Testis (tissue), 3 donors: Measurements from ENCODE around the gene GOLGA6C. TPM values are rescaled to one million over a fixed set of nuclear protein-coding genes. Genes with fewer than 3 reads are reported as not detected.
"Not testable (repeated sequence)": the region's sequence is repeated elsewhere in the genome, so short reads cannot be mapped to it uniquely, and the experiment has no call there.

Experiments used
- DNase-seq: peaks from one replicate; pipeline ENCODE4 v3.0.0-alpha.2; 2019
- H3K27ac ChIP-seq, 2 donors: fragments of 200-600 bp; sonication (generic); one replicate each; pipeline ENCODE4 v1.5.1; 2019
- H3K27me3 ChIP-seq: fragments of 200-600 bp; sonication (generic); one replicate; pipeline ENCODE4 v1.5.1; 2019
- H3K36me3 ChIP-seq: fragments of 200-600 bp; sonication (generic); one replicate; pipeline ENCODE4 v1.5.1; 2017; ENCODE audit warnings: low read depth; ENCODE audit errors: missing control alignments
- H3K4me1 ChIP-seq: fragments of 200-600 bp; sonication (generic); one replicate; pipeline ENCODE4 v1.5.1; 2019
- H3K4me3 ChIP-seq, 2 donors: fragments of 200-600 bp; sonication (generic); one replicate each; pipeline ENCODE4 v1.5.1; 2017 to 2019
- H3K9me3 ChIP-seq: fragments of 200-600 bp; sonication (generic); one replicate; pipeline ENCODE4 v1.5.1; 2017
- CTCF ChIP-seq, 3 experiments: fragments of 450-650 bp in 2 of 3; fragments of 200-600 bp in 1 of 3; sonication (generic) in 1 of 3; IDR thresholded peaks; one replicate each; pipeline ENCODE4 v1.5.1; 2016 to 2019; ENCODE audit warnings: antibody characterized with exemption in 3 of 3, mild to moderate bottlenecking in 2 of 3, moderate library complexity in 1 of 3
- POLR2A ChIP-seq: fragments of 450-650 bp; IDR thresholded peaks from one replicate; pipeline ENCODE4 v1.6.1; 2017; ENCODE audit warnings: antibody characterized with exemption, mild to moderate bottlenecking, moderate library complexity
- WGBS, 2 donors: methylation state at CpG; one replicate each; pipeline ENCODE4 v1.1.5; 2018; 5-methylcytosine and 5-hydroxymethylcytosine counted together
- intact Hi-C: fragments of 100-400 bp; cut with DNase I; formaldehyde crosslinking; loops from one replicate; pipeline ENCODE4 v1.15.1; 2023; ENCODE audit warnings: low total_unique reads
- polyA plus RNA-seq: library from polyadenylated mRNA; stranded (reverse); fragments of 350-450 nt; fragmentation: Illumina TruSeq; extraction: RNeasy Lipid Tissue Mini Kit (QIAGEN cat#74804); gene quantifications from one replicate; pipeline ENCODE4 v1.2.3, GENCODE V29; 2014; ENCODE audit warnings: low read depth, low replicate concordance; ENCODE audit not compliant: insufficient read depth
- total RNA-seq, 2 donors: library from RNA; depleted of rRNA; stranded (reverse); fragments of >200 nt; gene quantifications; one replicate each; pipeline ENCODE4 v1.2.3, GENCODE V29; 2016

The GOLGA6C gene
- total and polyA plus RNA-seq, 3 donors from 2014 or later: 9.1 to 16.1 (median 15.1) TPM

DNA sequence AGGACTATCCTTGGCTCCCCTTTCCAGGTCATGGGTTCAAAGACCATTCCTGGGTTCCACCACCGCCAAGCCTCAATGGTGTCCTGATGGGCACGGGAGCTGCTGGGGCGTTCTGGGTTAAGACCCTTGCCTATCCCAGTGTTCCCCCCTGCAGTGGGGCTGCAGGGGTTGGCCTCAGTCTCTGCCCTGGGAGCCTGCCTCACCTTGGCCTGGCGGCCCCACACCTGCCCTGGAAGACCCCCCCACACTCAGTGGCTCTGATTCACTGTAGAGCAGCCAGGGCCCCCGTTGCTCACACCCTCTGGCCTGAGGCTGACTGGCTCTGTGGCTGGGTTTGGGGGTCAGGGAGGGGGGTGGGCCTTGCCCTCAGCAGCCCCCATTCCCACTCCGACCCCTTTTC, 34.4 kb upstream of the GOLGA6C start:
- H3K27me3 ChIP-seq: no peaks in the 10 kb centered on the region
- TF ChIP-seq POLR2A (no peak), CTCF (IDR thresholded peaks at IDR 0.05) (no peak)
- no peaks in the 10 kb centered on the region for H3K36me3 ChIP-seq
- intact Hi-C loops: no loop called here
- no peak for DNase-seq
- H3K4me3 ChIP-seq: no peak overlapping the region
- H3K4me1 ChIP-seq: no peaks in the 10 kb centered on the region
- H3K9me3 ChIP-seq: no peaks in the 10 kb centered on the region
- 79 to 90% methylated on average over 6 of the region's 6 CpGs for whole genome bisulfite sequencing, 2 donors
- H3K27ac ChIP-seq: no peak overlapping the region

GRCh38 chr15:75224281-75224680, 33.9 kb upstream of the GOLGA6C start:
- no peak for DNase-seq
- WGBS, 2 donors: 87 to 89% methylated on average over 8 to 12 of the region's 12 CpGs
- TF ChIP-seq POLR2A (no peak), CTCF (IDR thresholded peaks at IDR 0.05) (no peak)
- no peaks in the 10 kb centered on the region for H3K27me3 ChIP-seq
- H3K4me3 ChIP-seq: no peak overlapping the region
- no peaks in the 10 kb centered on the region for H3K9me3 ChIP-seq
- H3K27ac ChIP-seq: no peak overlapping the region
- intact Hi-C loops: no loop called here
- H3K36me3 ChIP-seq: no peaks in the 10 kb centered on the region
- H3K4me1 ChIP-seq: no peaks in the 10 kb centered on the region

DNA sequence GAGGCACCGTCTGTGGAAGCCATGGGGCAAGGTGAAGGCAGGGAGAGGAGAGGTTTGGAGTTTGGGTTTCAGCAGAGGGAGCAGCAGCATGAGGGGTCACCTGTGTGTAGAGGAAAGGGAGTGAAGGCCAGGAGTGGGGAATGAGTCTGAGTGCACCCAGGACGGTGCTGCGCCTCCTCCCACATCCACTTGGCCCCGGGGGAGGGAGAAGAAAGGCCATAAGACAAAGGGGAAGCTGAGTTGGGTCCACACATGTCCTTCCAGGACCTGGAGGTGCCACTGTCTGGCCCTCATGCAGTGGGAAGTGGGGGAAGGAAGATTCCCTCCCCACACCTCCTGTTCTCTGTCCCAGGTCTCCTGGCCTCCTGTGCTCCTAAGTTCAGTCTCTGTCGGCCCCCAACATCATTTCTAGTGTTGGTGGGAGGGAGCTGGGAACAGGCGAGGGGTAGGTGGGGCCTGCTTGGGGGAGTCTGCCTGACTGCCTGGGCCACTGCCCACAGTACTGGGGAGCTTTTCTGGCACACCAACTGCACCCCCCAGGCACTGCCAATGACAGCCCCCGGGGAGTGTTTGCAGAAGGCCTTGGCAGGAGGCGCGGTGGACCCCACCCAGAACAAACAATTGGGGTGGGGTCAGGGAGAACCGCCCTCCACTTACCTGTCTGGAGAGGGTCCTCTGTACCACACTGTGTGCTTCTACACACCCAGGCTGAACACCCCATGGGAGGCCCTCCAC, 32.9 kb upstream of the GOLGA6C start:
- H3K4me1 ChIP-seq, H3K27ac ChIP-seq, H3K4me3 ChIP-seq, intact Hi-C loops, DNase-seq, H3K9me3 ChIP-seq, H3K36me3 ChIP-seq, H3K27me3 ChIP-seq: not testable (repeated sequence)
- 62 to 72% methylated on average over 4 to 8 of the region's 10 CpGs for WGBS, 2 donors

GRCh38 chr15:75225951-75226732, 32.0 kb upstream of the GOLGA6C start:
- Histone ChIP-seq H3K27me3 (no peaks in the 10 kb centered on the region), H3K4me1 (no peaks in the 10 kb centered on the region), H3K4me3 (no peak overlapping the region), H3K27ac (no peak overlapping the region), H3K36me3 (no peaks in the 10 kb centered on the region), H3K9me3 (no peaks in the 10 kb centered on the region)
- intact Hi-C loops: no loop called here
- 91 to 93% methylated on average over 12 to 16 of the region's 16 CpGs for WGBS, 2 donors
- TF ChIP-seq CTCF (IDR thresholded peaks at IDR 0.05) (no peak), POLR2A (no peak)
- no peak for DNase-seq

DNA sequence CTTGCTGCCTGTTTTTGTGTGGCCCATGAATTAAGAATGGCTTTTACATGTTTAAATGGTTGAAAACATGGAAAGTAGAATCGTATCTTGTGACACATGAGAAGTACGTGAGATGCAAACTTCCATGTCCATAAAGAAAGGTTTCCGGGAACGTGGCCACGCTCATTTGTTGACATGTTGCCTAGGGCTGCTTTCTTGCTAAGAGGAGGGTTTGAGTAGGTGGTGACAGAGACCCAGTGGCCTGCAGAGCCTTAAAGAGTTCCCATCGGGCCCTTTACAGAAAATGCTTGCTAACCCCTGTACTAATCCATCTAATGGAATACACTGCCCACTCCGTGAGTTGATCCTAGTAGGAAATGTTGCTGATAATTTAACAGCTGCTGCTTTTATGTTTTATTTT, 31.0 kb upstream of the GOLGA6C start:
- H3K4me1 ChIP-seq, H3K27me3 ChIP-seq, H3K9me3 ChIP-seq, H3K27ac ChIP-seq, H3K4me3 ChIP-seq, intact Hi-C loops, H3K36me3 ChIP-seq, DNase-seq: not testable (repeated sequence)
- WGBS, 2 donors: 92 to 95% methylated on average over 7 of the region's 7 CpGs
